ENCODE results near the gene MXD3.
"Not testable (repeated sequence)": the region's sequence is repeated elsewhere in the genome, so short reads cannot be mapped to it uniquely, and the experiment has no call there.

Gene MXD3

DNA sequence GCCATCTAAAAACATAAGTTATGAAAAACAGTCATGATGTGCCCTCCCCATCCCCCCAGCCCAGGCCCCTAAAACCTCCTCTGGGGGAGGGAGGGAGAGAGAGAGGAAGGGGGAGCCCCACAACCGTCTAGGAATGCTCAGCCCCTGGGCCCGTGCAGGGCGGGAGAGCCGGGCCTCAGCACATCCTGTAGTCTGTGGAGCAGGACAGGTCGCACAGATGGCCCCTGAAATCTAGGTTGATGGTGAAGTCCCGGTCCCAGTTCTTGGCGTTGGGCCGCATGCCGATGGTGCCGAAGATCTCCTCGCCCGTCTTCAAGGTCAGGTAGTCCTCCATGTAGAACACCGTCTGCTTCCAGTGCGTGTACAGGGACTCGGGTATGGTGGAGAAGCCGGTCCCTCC, 46.3 kb downstream of the MXD3 start:
- DNase-seq (ENCODE audit: low spot score) = no peak

DNA sequence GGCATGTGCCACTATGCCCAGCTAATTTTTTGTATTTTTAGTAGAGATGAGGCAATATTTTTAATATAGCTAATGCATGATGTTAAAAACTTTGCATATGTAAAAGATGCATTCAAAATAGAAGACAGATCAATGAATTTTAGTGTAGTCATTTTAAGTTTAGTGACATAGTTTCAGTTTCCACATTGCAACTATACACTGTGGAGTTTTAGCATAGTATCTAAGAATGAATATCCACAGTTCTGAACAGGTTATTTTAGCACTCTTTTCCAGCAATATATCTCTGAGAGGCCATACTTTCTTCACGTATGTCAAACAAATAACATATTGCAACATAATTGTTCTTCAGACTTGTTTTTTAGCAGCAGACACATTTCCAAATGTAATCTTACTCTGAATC, 47.5 kb downstream of the MXD3 start:
- DNase-seq (ENCODE audit: low spot score) = no peak

DNA sequence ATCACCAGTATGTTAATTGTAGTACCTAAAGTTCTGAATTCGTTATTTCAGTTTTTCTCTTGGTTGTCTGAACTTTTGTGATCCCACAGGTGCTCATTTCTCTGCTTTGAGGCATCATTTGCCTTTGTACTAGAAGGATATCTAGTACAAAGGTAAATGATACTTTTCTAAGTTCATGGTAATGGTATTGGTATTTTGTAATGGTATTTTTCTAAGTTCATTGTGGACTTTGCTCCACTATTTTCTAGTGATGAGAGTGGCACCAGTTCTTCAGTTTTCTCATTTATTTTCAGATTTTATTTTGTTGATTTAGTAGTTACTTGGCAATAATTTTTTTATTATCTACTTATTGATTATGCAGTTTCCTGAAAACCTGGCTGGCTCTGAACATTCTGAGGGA, 50.2 kb downstream of the MXD3 start:
- DNase-seq (ENCODE audit: low spot score) = no peak

DNA sequence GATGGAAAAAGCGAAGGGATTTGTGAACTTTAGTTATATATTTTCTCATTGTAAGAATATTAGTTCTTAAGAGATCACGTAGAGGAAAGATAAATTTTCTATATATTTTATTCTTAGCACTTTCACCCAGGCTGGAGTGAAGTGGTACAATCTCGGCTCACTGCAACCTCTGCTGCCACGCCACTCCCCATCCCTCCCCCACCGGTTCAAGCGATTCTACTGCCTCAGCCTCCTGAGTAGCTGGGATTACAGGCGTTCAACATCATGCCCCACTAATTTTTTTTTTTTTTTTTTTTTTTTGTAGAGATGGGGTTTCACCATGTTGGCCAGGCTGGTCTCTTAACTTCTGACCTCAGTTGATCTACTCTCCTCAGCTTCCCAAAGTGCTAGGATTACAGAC, 50.7 kb downstream of the MXD3 start:
- no peak for DNase-seq (ENCODE audit: low spot score)

DNA sequence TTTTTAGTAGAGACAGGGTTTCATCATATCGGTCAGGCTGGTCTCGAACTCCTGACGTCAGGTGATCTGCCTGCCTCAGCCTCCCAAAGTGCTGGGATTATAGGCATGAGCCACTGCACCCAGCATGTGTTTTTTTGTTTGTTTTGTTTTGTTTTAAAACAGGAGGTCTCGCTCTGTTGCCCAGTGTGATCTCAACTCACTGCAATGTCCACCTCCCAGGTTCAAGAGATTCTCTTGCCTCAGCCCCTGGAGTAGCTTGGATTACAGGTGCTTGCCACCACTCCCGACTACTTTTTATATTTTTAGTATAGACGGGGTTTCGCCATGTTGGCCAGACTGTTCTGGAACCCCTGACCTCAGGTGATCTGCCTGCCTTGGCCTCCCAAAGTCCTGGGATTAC, 53.0 kb downstream of the MXD3 start:
- DNase-seq (ENCODE audit: low spot score) = not testable (repeated sequence)

Measured in RKO (cell line).